ENCODE data around the gene SRGAP2B. TPM values are rescaled to one million over a fixed set of nuclear protein-coding genes. Genes with fewer than 3 reads are reported as not detected.
"Not testable (repeated sequence)": the region's sequence is repeated elsewhere in the genome, so short reads cannot be mapped to it uniquely, and the experiment has no call there.

SRGAP2B gene
- total and polyA plus RNA-seq, 2 of the 8 experiments (the other 6 are each of a cell fraction or from before 2014, with no cell fraction given), result 4.9 to 39.5 TPM

DNA sequence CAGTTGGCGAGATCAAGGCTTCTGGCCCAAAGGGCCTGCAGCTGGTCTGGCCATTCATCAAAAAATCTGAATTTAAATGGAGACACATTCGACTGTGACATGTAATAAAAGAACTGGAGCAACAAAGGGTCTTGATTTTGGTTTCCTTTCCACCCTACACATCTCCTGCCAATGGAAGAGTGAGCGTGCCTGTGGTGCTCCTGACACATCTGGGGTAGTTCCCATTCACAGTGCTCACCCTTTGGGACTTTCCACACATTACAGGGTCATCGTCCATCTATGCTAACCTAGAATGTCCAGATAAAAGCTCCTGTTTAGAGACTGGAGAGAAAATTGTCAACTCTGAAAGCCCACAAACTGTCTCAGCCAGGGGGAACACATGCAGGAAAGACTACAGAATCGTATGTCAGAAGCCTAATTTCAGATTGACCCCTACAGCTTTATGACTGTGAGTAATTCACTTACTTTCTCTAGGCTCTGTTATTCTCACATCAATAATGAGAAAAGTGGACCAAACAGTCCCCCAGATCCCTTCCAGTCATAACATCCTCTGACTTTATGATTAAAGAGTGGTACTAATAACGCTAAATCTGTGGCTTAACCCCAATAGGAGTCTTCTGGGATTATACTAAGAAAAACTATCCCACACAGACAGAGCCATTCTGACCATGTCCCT, 46.8 kb downstream of the SRGAP2B start:
- H2AK5ac ChIP-seq (ENCODE audit: low read depth, low read length); H3K4me2 ChIP-seq (ENCODE audit: insufficient read depth in 1 of 2, low read depth in 2 of 2, low read length in 2 of 2); H3K56ac ChIP-seq (replicated peaks; ENCODE audit: insufficient read length, low read depth, low read length); H3K79me2 ChIP-seq (ENCODE audit: control insufficient read depth in 1 of 2, insufficient read depth in 2 of 2, low read length in 2 of 2); H4K5ac ChIP-seq (ENCODE audit: insufficient read length, low read depth, low read length); H3K4ac ChIP-seq (replicated peaks; ENCODE audit: insufficient read length, low read depth, low read length); H3K18ac ChIP-seq (ENCODE audit: extremely low read depth, low read length); H3K4me1 ChIP-seq (replicated peaks in 1 of 4; ENCODE audit: control insufficient read depth in 3 of 4, insufficient read depth in 4 of 4, low read length in 3 of 4); H4K8ac ChIP-seq (ENCODE audit: extremely low read depth, insufficient read depth, low read length); H3K36me3 ChIP-seq (ENCODE audit: control insufficient read depth in 2 of 4, insufficient read depth in 4 of 4, low read length in 3 of 4); H3K79me1 ChIP-seq (ENCODE audit: low read depth, low read length); CTCF ChIA-PET (ENCODE audit: partially characterized antibody); DNase-seq (ENCODE audit: low read depth in 1 of 2, low spot score in 2 of 2); POLR2A ChIA-PET (ENCODE audit: partially characterized antibody); H2BK20ac ChIP-seq (ENCODE audit: low read length); H3K23me2 ChIP-seq (ENCODE audit: low read depth, low read length); H2BK120ac ChIP-seq (replicated peaks; ENCODE audit: low read depth, low read length); H3K23ac ChIP-seq (ENCODE audit: insufficient read length); H2BK15ac ChIP-seq (ENCODE audit: low read length); H3K4me3 ChIP-seq (ENCODE audit: extremely low read depth in 1 of 4, insufficient read depth in 2 of 4, low read depth in 3 of 4, low read length in 4 of 4); H3K9ac ChIP-seq (replicated peaks in 1 of 4; ENCODE audit: extremely low read depth in 1 of 4, low read depth in 3 of 4, low read length in 3 of 4); H3K14ac ChIP-seq (ENCODE audit: insufficient read length); H3K27ac ChIP-seq (ENCODE audit: low read depth, low read length); H2BK12ac ChIP-seq (ENCODE audit: low read depth, low read length); H4K20me1 ChIP-seq (replicated peaks in 1 of 2; ENCODE audit: control insufficient read depth in 1 of 2, insufficient read depth in 2 of 2, low read length in 2 of 2); H4K91ac ChIP-seq (replicated peaks; ENCODE audit: insufficient read length, low read length); H2AFZ ChIP-seq (ENCODE audit: low read length); H3K27me3 ChIP-seq (replicated peaks in 1 of 4; ENCODE audit: control insufficient read depth in 3 of 4, extremely low read depth in 1 of 4, insufficient read depth in 3 of 4, low read length in 3 of 4); H2BK5ac ChIP-seq (ENCODE audit: low read depth, low read length); FAIRE-seq; H3K9me3 ChIP-seq (ENCODE audit: insufficient read depth in 2 of 2, low read depth in 1 of 2, low read length in 1 of 2): not testable (repeated sequence)
- WGBS, 2 experiments (ENCODE audit: extremely low coverage in 1 of 2, insufficient coverage in 1 of 2, insufficient read length in 1 of 2, insufficient replicate concordance in 2 of 2, low coverage in 1 of 2, low lambda C conversion rate in 2 of 2, missing lambda C conversion rate in 1 of 2), result no CpG with 5 or more reads among the region's 6 CpGs

- H3K27ac ChIP-seq (ENCODE audit: low read depth, low read length); DNase-seq (ENCODE audit: low read depth in 1 of 2, low spot score in 2 of 2); H4K8ac ChIP-seq (ENCODE audit: extremely low read depth, insufficient read depth, low read length); H2BK12ac ChIP-seq (ENCODE audit: low read depth, low read length); H3K23ac ChIP-seq (ENCODE audit: insufficient read length); H3K79me1 ChIP-seq (ENCODE audit: low read depth, low read length); H2BK120ac ChIP-seq (replicated peaks; ENCODE audit: low read depth, low read length); H3K79me2 ChIP-seq (ENCODE audit: control insufficient read depth in 1 of 2, insufficient read depth in 2 of 2, low read length in 2 of 2); H2AFZ ChIP-seq (ENCODE audit: low read length); H2BK5ac ChIP-seq (ENCODE audit: low read depth, low read length); H4K91ac ChIP-seq (replicated peaks; ENCODE audit: insufficient read length, low read length); H3K4me2 ChIP-seq (ENCODE audit: insufficient read depth in 1 of 2, low read depth in 2 of 2, low read length in 2 of 2); H3K4ac ChIP-seq (replicated peaks; ENCODE audit: insufficient read length, low read depth, low read length); FAIRE-seq; H3K36me3 ChIP-seq (ENCODE audit: control insufficient read depth in 2 of 4, insufficient read depth in 4 of 4, low read length in 3 of 4); CTCF ChIA-PET (ENCODE audit: partially characterized antibody); H2AK5ac ChIP-seq (ENCODE audit: low read depth, low read length); H3K14ac ChIP-seq (ENCODE audit: insufficient read length); H3K9ac ChIP-seq (replicated peaks in 1 of 4; ENCODE audit: extremely low read depth in 1 of 4, low read depth in 3 of 4, low read length in 3 of 4); H3K56ac ChIP-seq (replicated peaks; ENCODE audit: insufficient read length, low read depth, low read length); H3K23me2 ChIP-seq (ENCODE audit: low read depth, low read length); POLR2A ChIA-PET (ENCODE audit: partially characterized antibody); H3K4me3 ChIP-seq (ENCODE audit: extremely low read depth in 1 of 4, insufficient read depth in 2 of 4, low read depth in 3 of 4, low read length in 4 of 4); H3K27me3 ChIP-seq (replicated peaks in 1 of 4; ENCODE audit: control insufficient read depth in 3 of 4, extremely low read depth in 1 of 4, insufficient read depth in 3 of 4, low read length in 3 of 4); H3K9me3 ChIP-seq (ENCODE audit: insufficient read depth in 2 of 2, low read depth in 1 of 2, low read length in 1 of 2); H2BK20ac ChIP-seq (ENCODE audit: low read length); H3K4me1 ChIP-seq (replicated peaks in 1 of 4; ENCODE audit: control insufficient read depth in 3 of 4, insufficient read depth in 4 of 4, low read length in 3 of 4); H2BK15ac ChIP-seq (ENCODE audit: low read length); H3K18ac ChIP-seq (ENCODE audit: extremely low read depth, low read length); H4K5ac ChIP-seq (ENCODE audit: insufficient read length, low read depth, low read length); H4K20me1 ChIP-seq (replicated peaks in 1 of 2; ENCODE audit: control insufficient read depth in 1 of 2, insufficient read depth in 2 of 2, low read length in 2 of 2): not testable (repeated sequence)
- no CpG with 5 or more reads among the region's 1 CpG for WGBS, 2 experiments (ENCODE audit: extremely low coverage in 1 of 2, insufficient coverage in 1 of 2, insufficient read length in 1 of 2, insufficient replicate concordance in 2 of 2, low coverage in 1 of 2, low lambda C conversion rate in 2 of 2, missing lambda C conversion rate in 1 of 2)
Observed at GRCh38 chr1:145047553-145047952, 47.6 kb downstream of the SRGAP2B start.
